NCI-H82 treated with DMSO at 0.1 percent for 48 hours (cell line): ENCODE measurements around the gene WNK2.
"Not testable (repeated sequence)": the region's sequence is repeated elsewhere in the genome, so short reads cannot be mapped to it uniquely, and the experiment has no call there.

Source experiments
- DNase-seq: peaks from one replicate; lab custom pipeline; 2025; ENCODE audit not compliant: unreplicated experiment; lab: John Stamatoyannopoulos, UW

Gene WNK2

DNA sequence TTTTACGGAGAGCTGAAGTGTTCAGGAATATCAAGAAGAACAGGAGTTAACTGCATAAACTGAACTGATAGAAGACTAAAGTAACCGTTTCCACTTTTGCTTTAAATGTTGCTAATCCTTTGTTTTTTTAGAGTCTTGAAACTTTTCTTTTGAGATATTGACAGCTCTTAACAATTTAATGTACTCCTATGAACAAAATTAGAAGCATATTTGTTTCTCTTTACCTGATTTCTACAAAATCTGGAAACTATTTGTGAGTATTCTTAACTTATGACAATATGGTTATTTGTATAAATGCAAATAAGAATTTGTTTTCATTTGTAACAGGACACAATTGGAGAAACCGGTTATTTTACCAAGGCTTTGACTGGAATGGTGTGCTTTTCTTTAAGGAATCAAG is 178.1 kb downstream of the WNK2 start:
- DNase-seq = no peak

DNA sequence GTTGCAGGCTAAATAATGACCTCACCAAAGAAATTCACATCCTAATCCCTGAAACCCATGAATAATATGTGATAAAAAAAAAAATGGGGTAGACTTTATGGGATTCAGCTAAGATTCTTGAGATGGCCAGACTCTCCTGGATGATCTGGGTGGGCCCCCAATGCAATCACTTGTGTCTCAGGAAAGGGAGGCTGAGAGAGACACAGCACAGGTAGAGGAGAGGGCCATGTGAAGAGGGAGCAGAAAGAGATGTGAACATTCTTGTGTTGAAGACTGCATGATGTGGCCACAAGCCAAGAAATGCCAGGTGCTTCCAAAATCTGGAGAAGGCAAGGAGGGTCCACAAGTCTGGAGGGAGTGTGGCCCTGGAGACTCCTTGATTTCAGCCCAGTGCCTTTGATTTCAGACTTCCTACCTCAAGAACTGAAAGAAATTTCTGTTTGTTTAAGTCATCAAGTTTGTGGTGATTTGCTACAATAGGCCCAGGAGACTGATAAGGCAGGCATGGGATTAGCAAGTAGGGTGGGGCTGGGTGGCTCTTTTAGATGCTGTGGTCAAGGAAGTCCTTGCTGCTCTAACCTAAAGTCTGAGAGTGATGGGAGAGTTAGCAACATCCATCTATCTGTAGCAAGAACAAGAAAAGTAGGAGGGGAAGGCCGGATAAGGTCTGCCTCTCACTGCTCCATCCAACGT is 180.9 kb downstream of the WNK2 start:
- DNase-seq = no peak

DNA sequence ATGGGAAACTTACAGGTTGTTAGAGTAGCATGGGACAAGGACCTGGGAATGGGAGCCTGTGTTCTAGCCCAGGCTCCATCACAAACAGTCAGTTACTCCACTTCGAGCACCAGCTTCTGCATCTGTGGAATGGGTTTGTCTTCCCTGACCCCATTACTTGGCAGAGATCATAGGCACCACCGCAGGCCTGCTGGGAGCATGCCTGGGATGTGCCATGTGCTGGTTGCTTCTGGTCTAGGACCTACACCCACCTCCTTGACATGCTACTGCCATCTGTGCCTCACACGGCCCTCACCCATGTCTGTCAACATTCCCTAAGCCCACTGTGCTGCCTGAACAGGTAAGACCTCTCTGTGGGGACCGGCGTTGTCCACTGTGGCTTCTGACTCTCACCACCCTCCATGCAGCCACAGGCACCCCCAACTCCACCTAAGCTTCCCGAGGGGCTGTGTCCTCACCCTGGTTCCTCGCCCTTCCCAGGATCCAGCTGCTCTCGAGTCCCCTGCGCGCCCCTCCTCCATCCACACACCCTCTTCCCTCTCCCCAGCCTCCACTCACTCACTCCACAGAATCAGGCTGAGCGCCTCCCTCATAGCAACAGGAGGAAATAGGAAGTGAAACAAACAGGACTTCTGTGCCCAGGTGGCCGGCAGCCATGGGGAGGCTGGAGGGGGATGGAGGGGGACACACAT is 181.6 kb downstream of the WNK2 start:
- DNase-seq = no peak

GRCh38 chr9:93366119-93366447 is 182.1 kb downstream of the WNK2 start:
- no peak for DNase-seq

- not testable (repeated sequence) for DNase-seq
These were observed 182.5 kb downstream of the WNK2 start for GRCh38 chr9:93366486-93366885.

DNA sequence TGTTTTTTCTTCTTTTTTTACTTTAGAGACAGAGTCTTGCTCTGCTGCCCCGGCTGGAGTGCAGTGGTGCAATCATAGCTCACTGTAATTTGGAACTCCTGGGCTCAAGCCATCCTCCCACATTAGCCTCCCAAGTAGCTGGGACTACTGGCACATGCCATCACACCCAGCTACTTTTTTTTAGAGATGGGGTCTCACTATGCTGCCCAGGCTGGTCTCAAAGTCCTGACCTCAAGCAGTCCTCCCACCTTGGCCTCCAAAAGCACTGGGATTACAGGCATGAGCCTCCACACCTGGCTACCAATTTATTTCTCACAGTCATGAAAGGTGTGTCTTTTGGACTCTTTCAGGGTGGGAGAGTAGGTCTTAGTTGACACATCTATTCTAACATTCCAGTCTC is 184.5 kb downstream of the WNK2 start:
- DNase-seq = no peak

DNA sequence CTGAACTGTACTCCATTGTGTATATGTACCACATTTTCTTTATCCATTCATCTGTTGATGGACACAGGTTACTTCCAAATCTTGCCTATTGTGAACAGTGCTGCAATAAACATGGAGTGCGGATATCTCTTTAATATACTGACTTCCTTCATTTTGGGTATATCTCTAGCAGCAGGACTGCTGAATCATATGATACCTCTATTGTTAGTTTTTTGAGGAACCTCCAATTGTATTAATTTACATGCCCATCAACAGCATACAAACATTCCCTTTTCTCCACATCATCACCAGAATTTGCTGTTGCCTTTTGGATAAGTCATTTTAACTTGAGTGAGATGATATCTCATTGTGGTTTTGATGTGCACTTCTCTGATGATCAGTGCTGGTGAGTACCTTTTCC is 185.7 kb downstream of the WNK2 start:
- DNase-seq = no peak
